Activated naive CD4-positive, alpha-beta T cell treated with anti-CD3 and anti-CD28 coated beads, Interleukin-2, amount 50 U/mL, for 24 hours (primary cell): Measurements from ENCODE around the gene MRAP2.

Source experiments
- H3K27ac Mint-ChIP-seq: one replicate; pipeline ENCODE4 v1.8.0; 2021; ENCODE audit warnings: mild to moderate bottlenecking, mixed read lengths
- H3K27me3 Mint-ChIP-seq: one replicate; pipeline ENCODE4 v1.8.0; 2021; ENCODE audit warnings: mixed read lengths
- H3K36me3 Mint-ChIP-seq: one replicate; pipeline ENCODE4 v1.8.0; 2021; ENCODE audit warnings: mixed read lengths
- H3K4me1 Mint-ChIP-seq: one replicate; pipeline ENCODE4 v1.8.0; 2021; ENCODE audit warnings: mixed read lengths
- H3K4me3 Mint-ChIP-seq: one replicate; pipeline ENCODE4 v1.8.0; 2021; ENCODE audit warnings: mild to moderate bottlenecking, mixed read lengths
- H3K9me3 Mint-ChIP-seq: one replicate; pipeline ENCODE4 v1.8.0; 2021; ENCODE audit warnings: mixed read lengths

Gene MRAP2, protein sequence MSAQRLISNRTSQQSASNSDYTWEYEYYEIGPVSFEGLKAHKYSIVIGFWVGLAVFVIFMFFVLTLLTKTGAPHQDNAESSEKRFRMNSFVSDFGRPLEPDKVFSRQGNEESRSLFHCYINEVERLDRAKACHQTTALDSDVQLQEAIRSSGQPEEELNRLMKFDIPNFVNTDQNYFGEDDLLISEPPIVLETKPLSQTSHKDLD

DNA sequence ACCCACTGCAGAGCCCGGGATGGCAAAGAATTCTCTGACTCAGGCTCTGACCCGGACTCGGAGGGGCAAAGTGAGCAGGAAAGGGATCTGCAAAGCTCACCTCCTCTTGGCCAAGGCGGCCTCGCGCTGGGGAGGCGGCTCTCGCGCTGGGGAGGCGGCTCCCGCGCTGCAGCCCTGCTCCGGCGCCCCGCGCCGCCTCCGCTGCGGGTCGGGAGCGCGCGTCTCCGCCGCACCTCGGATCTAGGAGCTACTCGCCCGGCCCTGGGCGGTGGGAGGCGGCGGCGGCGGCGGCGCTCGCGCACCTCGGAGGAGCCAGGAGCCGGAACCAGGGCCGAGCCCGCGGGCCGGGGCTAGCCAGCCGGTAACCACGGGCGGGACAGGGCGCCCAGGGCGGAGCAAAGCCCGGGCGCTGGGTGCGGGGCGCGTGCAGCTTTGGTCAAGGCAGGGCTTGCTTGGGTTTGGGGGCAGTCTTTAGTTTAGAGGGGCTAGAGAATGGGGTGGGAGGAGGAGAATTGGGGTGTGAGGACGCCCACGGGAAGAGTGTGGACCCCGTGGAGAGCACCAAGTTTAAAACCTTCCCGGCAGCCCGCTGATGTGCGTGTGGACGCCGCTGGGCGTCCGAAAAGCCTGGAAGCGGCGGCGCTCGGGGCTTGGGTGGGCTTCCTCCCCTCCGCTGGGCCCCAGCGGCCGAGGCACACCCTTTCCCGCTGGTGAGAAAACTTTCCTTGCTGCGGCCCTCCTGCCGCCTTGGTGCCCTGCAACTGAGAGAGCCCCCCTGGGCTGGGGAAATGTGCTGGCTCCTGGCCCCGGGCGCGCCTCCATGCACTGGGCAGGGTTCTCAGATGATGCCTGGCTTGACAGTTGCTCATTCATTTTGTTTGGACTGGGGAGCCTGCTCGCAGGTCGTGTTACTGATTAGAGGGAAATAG lies at the start of gene MRAP2:
Gene MRAP2, plus strand, starts transcription at position 250 of the 929 bp plus-strand sequence. CDS start 21,547 bp downstream, outside the sequence.
- peaks cover 39% of the 10 kb centered on the region for H3K27me3 Mint-ChIP-seq
- no peak within 1 kb of the TSS for H3K27ac Mint-ChIP-seq
- no peaks in the 10 kb centered on the region for H3K36me3 Mint-ChIP-seq
- H3K4me1 Mint-ChIP-seq, result peaks cover 9% of the 10 kb centered on the region
- H3K4me3 Mint-ChIP-seq, result no peak within 1 kb of the TSS
- H3K9me3 Mint-ChIP-seq, result no peaks in the 10 kb centered on the region

DNA sequence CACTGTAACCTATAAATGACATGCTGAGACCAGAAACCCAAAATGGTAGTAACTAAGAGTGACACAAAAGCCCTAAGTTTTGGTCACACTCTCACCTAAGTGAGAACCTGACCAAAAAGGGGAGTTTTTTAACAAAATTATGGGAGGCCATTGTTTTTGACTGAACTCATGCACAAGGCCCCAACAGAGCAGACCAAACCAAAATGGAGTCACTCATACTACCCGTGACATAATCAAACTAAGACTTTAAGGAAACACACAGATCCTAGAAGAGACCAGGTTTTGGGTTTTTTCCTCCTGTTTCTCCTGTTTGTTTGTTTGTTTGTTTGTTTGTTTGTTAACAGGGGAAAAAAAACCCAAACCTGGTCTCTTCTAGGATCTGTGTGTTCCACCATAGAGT lies 49.2 kb upstream of the MRAP2 start:
- Mint-ChIP-seq H3K27me3 (no peaks in the 10 kb centered on the region), H3K36me3 (peaks cover 11% of the 10 kb centered on the region), H3K27ac (no peak overlapping the region), H3K9me3 (peaks cover 6% of the 10 kb centered on the region), H3K4me1 (no peaks in the 10 kb centered on the region), H3K4me3 (no peak overlapping the region)

GRCh38 chr6:83985308-83985713 lies 48.3 kb upstream of the MRAP2 start:
- Mint-ChIP-seq H3K9me3 (no peaks in the 10 kb centered on the region), H3K27me3 (no peaks in the 10 kb centered on the region), H3K4me1 (no peaks in the 10 kb centered on the region), H3K36me3 (peaks cover 7% of the 10 kb centered on the region), H3K4me3 (no peak overlapping the region), H3K27ac (no peak overlapping the region)

DNA sequence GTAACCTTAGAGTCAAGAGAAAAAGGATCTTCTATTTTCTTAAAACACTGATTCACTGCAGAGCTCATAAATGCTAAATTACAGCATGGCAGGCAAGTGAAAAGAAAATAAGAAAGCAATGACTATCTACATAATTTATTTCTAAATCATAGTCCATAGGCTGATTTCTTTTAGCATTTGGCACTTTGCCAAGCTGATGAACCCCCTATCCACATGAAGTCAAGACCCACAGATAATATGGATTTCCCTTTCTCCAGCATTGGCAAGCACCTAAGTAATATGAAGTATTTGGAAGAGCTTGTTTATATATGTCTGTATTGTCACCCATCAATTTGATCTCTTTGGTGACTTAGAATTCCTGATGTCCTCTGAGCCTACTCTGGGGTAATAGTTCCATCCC lies 47.9 kb upstream of the MRAP2 start:
- Mint-ChIP-seq H3K27ac (no peak overlapping the region), H3K27me3 (no peaks in the 10 kb centered on the region), H3K9me3 (no peaks in the 10 kb centered on the region), H3K4me3 (no peak overlapping the region), H3K4me1 (no peaks in the 10 kb centered on the region), H3K36me3 (peaks cover 7% of the 10 kb centered on the region)

DNA sequence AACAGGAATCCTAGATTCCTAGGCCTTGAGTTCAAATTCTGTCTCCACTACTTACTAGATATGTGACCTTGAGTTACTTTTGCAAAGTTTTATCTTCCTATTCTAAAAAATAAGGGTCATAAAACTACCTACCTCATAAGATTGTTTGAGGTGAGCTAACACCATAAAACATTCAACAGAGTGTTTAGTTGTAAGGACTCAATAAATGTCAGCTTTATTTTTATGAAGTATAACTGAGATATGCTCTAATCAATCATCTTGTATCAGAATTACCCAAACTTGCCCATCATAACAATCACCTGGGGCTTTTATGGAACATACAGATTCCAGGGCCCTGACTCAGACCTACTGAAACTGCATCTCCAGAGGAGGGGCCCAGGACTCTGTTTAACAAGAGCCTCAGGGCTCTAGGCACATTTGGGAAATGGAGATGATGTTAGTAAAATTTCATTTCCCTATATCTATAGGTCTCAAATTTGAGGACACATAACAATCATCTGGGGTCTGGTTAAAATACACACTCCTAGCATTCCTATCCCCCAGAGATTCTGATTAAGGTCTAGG lies 35.5 kb upstream of the MRAP2 start:
- peaks cover 5% of the 10 kb centered on the region for H3K9me3 Mint-ChIP-seq
- peaks cover 1% of the 10 kb centered on the region for H3K27me3 Mint-ChIP-seq
- no peaks in the 10 kb centered on the region for H3K36me3 Mint-ChIP-seq
- H3K4me1 Mint-ChIP-seq, result no peaks in the 10 kb centered on the region
- H3K27ac Mint-ChIP-seq, result no peak overlapping the region
- H3K4me3 Mint-ChIP-seq, result no peak overlapping the region

- peaks cover 5% of the 10 kb centered on the region for H3K27me3 Mint-ChIP-seq
- H3K36me3 Mint-ChIP-seq, result no peaks in the 10 kb centered on the region
- no peak overlapping the region for H3K4me3 Mint-ChIP-seq
- peaks cover 5% of the 10 kb centered on the region for H3K9me3 Mint-ChIP-seq
- H3K27ac Mint-ChIP-seq, result no peak overlapping the region
- H3K4me1 Mint-ChIP-seq, result no peaks in the 10 kb centered on the region
These were observed 32.5 kb upstream of the MRAP2 start for GRCh38 chr6:84001119-84001518.

GRCh38 chr6:84002226-84002625 lies 31.3 kb upstream of the MRAP2 start:
- H3K27ac Mint-ChIP-seq, result no peak overlapping the region
- peaks cover 7% of the 10 kb centered on the region for H3K27me3 Mint-ChIP-seq
- H3K4me1 Mint-ChIP-seq, result no peaks in the 10 kb centered on the region
- H3K36me3 Mint-ChIP-seq, result no peaks in the 10 kb centered on the region
- peaks cover 3% of the 10 kb centered on the region for H3K9me3 Mint-ChIP-seq
- no peak overlapping the region for H3K4me3 Mint-ChIP-seq

DNA sequence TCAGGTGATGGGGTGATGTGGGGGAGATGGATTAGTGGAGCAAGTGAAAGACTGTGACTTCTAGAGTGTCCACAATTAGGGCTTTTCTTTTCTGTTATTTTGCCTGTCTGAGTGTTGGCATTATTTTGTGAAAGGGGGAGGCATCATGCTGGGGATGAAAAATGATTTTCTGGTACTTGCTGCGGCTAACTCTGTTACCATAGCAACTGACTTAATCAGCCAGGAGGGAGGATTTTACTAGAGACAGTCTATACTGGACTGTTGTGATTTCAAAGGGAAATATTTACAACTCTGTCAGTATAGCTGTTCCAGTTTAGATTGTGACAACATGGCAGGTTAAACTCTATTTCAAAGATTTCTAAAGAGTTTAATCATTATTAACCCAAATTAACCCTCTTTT lies 30.4 kb upstream of the MRAP2 start:
- no peaks in the 10 kb centered on the region for H3K4me1 Mint-ChIP-seq
- no peaks in the 10 kb centered on the region for H3K36me3 Mint-ChIP-seq
- H3K4me3 Mint-ChIP-seq, result no peak overlapping the region
- H3K27ac Mint-ChIP-seq, result no peak overlapping the region
- H3K9me3 Mint-ChIP-seq, result no peaks in the 10 kb centered on the region
- H3K27me3 Mint-ChIP-seq, result peaks cover 7% of the 10 kb centered on the region

DNA sequence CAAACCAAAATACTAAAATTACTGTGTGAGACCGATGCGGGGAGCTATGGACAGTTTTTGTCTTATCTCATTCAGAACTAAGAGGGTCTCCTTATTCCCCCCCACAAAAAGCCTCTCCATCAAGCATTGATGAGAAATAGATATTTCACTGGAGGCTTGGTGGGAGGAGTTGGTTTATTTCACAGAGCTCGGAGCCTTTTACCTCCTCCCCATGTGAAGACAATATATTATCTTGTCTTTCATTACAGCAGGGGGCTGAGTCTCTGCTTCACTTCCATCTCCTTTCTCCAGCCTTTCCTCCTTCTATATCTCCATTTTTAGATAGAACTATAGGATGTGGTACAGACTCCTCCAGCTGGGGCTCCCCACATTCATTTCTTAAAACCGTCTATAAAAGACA lies 29.9 kb upstream of the MRAP2 start:
- Mint-ChIP-seq H3K4me3 (no peak overlapping the region), H3K27me3 (peaks cover 7% of the 10 kb centered on the region), H3K36me3 (no peaks in the 10 kb centered on the region), H3K27ac (no peak overlapping the region), H3K9me3 (no peaks in the 10 kb centered on the region), H3K4me1 (no peaks in the 10 kb centered on the region)

GRCh38 chr6:84007871-84008270 lies 25.7 kb upstream of the MRAP2 start:
- Mint-ChIP-seq H3K27me3 (peaks cover 8% of the 10 kb centered on the region), H3K4me1 (no peaks in the 10 kb centered on the region), H3K36me3 (no peaks in the 10 kb centered on the region), H3K9me3 (no peaks in the 10 kb centered on the region), H3K4me3 (no peak overlapping the region), H3K27ac (no peak overlapping the region)

DNA sequence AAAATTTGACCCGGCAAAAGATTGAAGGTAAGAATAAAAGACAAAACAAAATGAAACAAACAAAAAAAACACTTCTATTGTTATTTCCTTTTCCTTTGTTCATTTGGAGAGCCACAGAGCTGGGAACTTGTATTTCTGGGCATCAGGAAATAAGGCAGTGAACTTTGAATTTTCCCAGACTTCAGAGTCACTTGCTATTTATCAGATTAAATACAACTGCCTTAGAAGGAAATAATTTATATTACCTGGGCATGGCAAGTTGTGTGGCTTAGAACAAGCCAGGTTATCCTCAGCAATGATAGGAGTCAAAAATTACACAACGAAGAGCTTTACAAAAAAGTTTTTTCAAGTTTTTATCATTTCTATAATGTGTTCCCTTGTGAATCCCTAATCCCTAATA lies 20.2 kb upstream of the MRAP2 start:
- Mint-ChIP-seq H3K27me3 (peaks cover 5% of the 10 kb centered on the region), H3K36me3 (no peaks in the 10 kb centered on the region), H3K9me3 (no peaks in the 10 kb centered on the region), H3K4me1 (no peaks in the 10 kb centered on the region), H3K4me3 (no peak overlapping the region), H3K27ac (no peak overlapping the region)

DNA sequence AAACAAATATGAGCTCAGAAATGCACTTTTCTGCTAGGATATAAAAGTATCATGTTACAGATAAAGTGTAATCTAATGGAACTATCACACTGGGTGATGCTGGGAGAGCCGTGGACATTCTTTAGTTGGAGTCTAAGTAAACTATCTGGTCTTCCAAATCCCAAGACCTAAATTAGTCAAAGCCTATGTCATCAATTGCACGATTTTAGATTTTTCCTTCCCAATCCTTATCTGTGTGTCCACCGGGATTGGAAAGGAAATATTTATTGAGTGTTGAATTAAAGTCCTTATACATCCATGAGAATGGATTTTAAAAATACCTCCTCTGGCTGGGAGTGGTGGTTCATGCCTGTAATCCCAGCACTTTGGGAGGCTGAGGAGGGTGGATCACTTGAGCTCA lies 19.6 kb upstream of the MRAP2 start:
- Mint-ChIP-seq H3K27me3 (peaks cover 5% of the 10 kb centered on the region), H3K36me3 (no peaks in the 10 kb centered on the region), H3K4me1 (no peaks in the 10 kb centered on the region), H3K4me3 (no peak overlapping the region), H3K27ac (no peak overlapping the region), H3K9me3 (no peaks in the 10 kb centered on the region)

- no peak overlapping the region for H3K4me3 Mint-ChIP-seq
- H3K27ac Mint-ChIP-seq, result no peak overlapping the region
- no peaks in the 10 kb centered on the region for H3K4me1 Mint-ChIP-seq
- no peaks in the 10 kb centered on the region for H3K36me3 Mint-ChIP-seq
- H3K27me3 Mint-ChIP-seq, result peaks cover 7% of the 10 kb centered on the region
- no peaks in the 10 kb centered on the region for H3K9me3 Mint-ChIP-seq
These were observed 17.5 kb upstream of the MRAP2 start for GRCh38 chr6:84016029-84016428.

- H3K4me1 Mint-ChIP-seq, result no peaks in the 10 kb centered on the region
- H3K27me3 Mint-ChIP-seq, result peaks cover 8% of the 10 kb centered on the region
- H3K9me3 Mint-ChIP-seq, result no peaks in the 10 kb centered on the region
- H3K27ac Mint-ChIP-seq, result no peak overlapping the region
- H3K36me3 Mint-ChIP-seq, result no peaks in the 10 kb centered on the region
- H3K4me3 Mint-ChIP-seq, result no peak overlapping the region
These were observed 15.7 kb upstream of the MRAP2 start for GRCh38 chr6:84017709-84018452.

GRCh38 chr6:84018453-84019061 lies 15.0 kb upstream of the MRAP2 start:
- Mint-ChIP-seq H3K27me3 (peaks cover 8% of the 10 kb centered on the region), H3K36me3 (no peaks in the 10 kb centered on the region), H3K4me3 (no peak overlapping the region), H3K9me3 (no peaks in the 10 kb centered on the region), H3K27ac (no peak overlapping the region), H3K4me1 (no peaks in the 10 kb centered on the region)
